Measurements from ENCODE around the gene PGR. TPM values are rescaled to one million over a fixed set of nuclear protein-coding genes. Genes with fewer than 3 reads are reported as not detected.
"Not testable (repeated sequence)": the region's sequence is repeated elsewhere in the genome, so short reads cannot be mapped to it uniquely, and the experiment has no call there.

Gene PGR
- total RNA-seq, 1 donor from 2014 or later: not detected

DNA sequence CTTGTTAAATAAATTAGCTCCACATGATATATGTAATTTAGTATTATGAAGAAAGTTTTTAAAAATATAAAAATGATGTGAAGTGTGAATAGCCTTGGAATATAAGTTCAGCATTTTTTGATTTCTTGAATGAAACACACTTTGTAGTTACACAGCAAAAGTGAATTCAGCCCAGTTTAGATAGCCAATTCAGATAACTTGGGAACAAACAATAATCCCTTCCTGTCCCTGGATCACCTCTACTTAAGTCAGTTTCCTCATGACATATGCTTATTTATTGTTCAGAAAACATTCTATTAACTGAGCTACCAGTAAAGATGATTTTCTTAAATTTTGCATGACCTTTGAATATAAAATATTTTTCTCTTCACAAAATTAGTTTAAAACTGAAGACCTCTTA is 107.4 kb downstream of the PGR start:
- no peaks in the 10 kb centered on the region for H3K36me3 Mint-ChIP-seq (ENCODE audit: low read depth, unreplicated experiment)
- no peak overlapping the region for H3K4me3 Mint-ChIP-seq (ENCODE audit: unreplicated experiment)
- no peak overlapping the region for H3K27ac Mint-ChIP-seq (ENCODE audit: unreplicated experiment)
- no peaks in the 10 kb centered on the region for H3K27me3 Mint-ChIP-seq (ENCODE audit: unreplicated experiment)
- H3K4me1 Mint-ChIP-seq (ENCODE audit: unreplicated experiment): no peaks in the 10 kb centered on the region
- TF ChIP-seq, protein P1, sequence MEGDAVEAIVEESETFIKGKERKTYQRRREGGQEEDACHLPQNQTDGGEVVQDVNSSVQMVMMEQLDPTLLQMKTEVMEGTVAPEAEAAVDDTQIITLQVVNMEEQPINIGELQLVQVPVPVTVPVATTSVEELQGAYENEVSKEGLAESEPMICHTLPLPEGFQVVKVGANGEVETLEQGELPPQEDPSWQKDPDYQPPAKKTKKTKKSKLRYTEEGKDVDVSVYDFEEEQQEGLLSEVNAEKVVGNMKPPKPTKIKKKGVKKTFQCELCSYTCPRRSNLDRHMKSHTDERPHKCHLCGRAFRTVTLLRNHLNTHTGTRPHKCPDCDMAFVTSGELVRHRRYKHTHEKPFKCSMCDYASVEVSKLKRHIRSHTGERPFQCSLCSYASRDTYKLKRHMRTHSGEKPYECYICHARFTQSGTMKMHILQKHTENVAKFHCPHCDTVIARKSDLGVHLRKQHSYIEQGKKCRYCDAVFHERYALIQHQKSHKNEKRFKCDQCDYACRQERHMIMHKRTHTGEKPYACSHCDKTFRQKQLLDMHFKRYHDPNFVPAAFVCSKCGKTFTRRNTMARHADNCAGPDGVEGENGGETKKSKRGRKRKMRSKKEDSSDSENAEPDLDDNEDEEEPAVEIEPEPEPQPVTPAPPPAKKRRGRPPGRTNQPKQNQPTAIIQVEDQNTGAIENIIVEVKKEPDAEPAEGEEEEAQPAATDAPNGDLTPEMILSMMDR (IDR thresholded peaks at IDR 0.05; ENCODE audit: unreplicated experiment): no peak
- no peaks in the 10 kb centered on the region for H3K9me3 Mint-ChIP-seq (ENCODE audit: unreplicated experiment)
- DNase-seq (ENCODE audit: low spot score): no peak

DNA sequence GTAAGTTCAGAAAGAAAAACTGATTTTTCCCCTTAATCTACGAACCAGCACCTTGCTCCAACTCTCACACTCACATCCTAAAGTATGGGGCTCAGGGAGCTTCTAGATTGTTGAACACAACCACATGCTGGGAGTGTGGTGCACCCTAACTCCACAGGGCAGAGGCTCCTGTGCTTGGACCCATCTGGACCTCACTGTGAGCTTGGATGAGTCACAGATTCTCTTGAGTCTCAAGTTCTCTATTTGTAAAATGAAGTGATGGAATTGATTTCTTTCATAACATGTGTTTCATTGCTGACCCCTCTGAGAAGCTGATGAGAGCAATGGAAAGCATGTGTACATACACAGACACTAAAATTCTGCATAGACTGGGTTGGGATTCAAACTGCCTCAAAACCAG is 109.7 kb downstream of the PGR start:
- no peak overlapping the region for H3K27ac Mint-ChIP-seq (ENCODE audit: unreplicated experiment)

DNA sequence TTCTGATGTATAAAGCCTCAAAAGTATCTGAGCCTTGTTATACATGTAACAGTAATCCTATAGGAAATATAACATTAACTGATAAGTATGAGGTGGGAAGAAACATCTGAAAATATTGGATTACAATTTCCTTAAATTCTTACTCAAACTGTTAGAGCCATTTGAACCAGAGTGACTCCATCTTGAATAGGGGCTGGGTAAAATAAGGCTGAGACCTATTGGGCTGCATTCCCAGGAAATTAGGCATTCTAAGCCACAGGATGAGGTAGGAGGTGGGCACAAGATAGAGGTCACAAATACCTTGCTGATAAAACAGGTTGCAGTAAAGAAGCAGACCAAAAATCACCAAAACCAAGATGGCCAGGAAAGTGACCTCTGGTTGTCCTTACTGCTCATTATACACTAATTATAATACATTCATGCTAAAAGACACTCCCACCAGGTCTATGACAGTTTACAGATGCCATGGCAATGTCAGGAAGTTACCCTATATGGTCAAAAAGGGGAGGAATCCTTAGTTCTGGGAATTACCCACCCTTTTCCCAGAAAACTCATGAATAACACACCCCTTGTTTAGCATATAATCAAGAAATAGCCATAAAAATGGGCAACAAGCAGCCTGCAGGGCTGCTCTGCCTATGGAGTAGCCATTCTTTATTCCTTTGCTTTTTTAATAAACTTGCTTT is 114.9 kb downstream of the PGR start:
- no peaks in the 10 kb centered on the region for H3K9me3 Mint-ChIP-seq (ENCODE audit: unreplicated experiment)
- H3K27me3 Mint-ChIP-seq (ENCODE audit: unreplicated experiment): peaks cover 3% of the 10 kb centered on the region
- no peak overlapping the region for H3K4me3 Mint-ChIP-seq (ENCODE audit: unreplicated experiment)
- no peak for DNase-seq (ENCODE audit: low spot score)
- peaks cover 5% of the 10 kb centered on the region for H3K4me1 Mint-ChIP-seq (ENCODE audit: unreplicated experiment)
- TF ChIP-seq, protein P1 (IDR thresholded peaks at IDR 0.05; ENCODE audit: unreplicated experiment): no peak
- no peaks in the 10 kb centered on the region for H3K36me3 Mint-ChIP-seq (ENCODE audit: low read depth, unreplicated experiment)
- no peak overlapping the region for H3K27ac Mint-ChIP-seq (ENCODE audit: unreplicated experiment)

More for the DNA sequence above, 109.7 kb downstream of the PGR start:
- TF ChIP-seq, protein P1 (IDR thresholded peaks at IDR 0.05; ENCODE audit: unreplicated experiment): no peak
- no peaks in the 10 kb centered on the region for H3K9me3 Mint-ChIP-seq (ENCODE audit: unreplicated experiment)
- H3K36me3 Mint-ChIP-seq (ENCODE audit: low read depth, unreplicated experiment): no peaks in the 10 kb centered on the region
- no peak overlapping the region for H3K4me3 Mint-ChIP-seq (ENCODE audit: unreplicated experiment)
- no peaks in the 10 kb centered on the region for H3K4me1 Mint-ChIP-seq (ENCODE audit: unreplicated experiment)
- no peak for DNase-seq (ENCODE audit: low spot score)
- H3K27me3 Mint-ChIP-seq (ENCODE audit: unreplicated experiment): no peaks in the 10 kb centered on the region

DNA sequence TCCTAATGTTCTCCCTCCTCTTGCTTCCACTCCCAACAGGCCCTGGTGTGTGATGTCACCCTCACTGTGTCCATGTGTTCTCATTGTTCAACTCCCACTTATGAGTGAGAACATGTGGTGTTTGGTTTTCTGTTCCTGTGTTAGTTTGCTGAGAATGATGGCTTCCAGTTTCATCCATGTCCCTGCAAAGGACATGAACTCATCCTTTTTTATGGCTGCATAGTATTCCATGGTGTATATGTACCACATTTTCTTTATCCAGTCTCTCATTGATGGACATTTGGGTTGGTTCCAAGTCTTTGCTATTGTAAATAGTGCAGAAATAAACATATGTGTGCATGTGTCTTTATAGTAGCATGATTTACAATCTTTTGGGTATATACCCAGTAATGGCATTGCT is 115.9 kb downstream of the PGR start:
- H3K4me1 Mint-ChIP-seq (ENCODE audit: unreplicated experiment); H3K9me3 Mint-ChIP-seq (ENCODE audit: unreplicated experiment); H3K4me3 Mint-ChIP-seq (ENCODE audit: unreplicated experiment); DNase-seq (ENCODE audit: low spot score); H3K27me3 Mint-ChIP-seq (ENCODE audit: unreplicated experiment); H3K36me3 Mint-ChIP-seq (ENCODE audit: low read depth, unreplicated experiment); H3K27ac Mint-ChIP-seq (ENCODE audit: unreplicated experiment): not testable (repeated sequence)

DNA sequence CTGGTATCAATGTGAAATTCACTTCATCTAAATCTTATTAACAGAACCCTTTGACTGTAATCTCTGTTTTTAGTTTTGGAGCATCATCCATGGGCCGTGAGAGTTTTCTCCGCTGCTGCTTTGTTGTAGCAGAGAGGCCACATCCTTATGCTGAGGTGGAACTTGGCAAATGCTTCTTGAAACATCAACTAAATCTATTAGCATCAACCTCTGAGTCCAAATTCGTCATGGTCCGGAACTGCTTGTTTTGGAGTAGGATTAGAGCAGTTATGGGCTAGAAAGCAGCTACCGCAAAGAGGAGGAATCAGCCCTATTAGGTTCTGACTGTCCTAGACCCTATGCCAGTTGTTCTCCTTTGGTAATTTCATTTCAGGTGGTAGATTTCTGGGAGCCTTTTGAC is 117.7 kb downstream of the PGR start:
- Mint-ChIP-seq H3K27ac (ENCODE audit: unreplicated experiment) (no peak overlapping the region), H3K36me3 (ENCODE audit: low read depth, unreplicated experiment) (no peaks in the 10 kb centered on the region), H3K4me3 (ENCODE audit: unreplicated experiment) (no peak overlapping the region), H3K27me3 (ENCODE audit: unreplicated experiment) (peaks cover 3% of the 10 kb centered on the region), H3K9me3 (ENCODE audit: unreplicated experiment) (no peaks in the 10 kb centered on the region), H3K4me1 (ENCODE audit: unreplicated experiment) (peaks cover 5% of the 10 kb centered on the region)
- no peak for DNase-seq (ENCODE audit: low spot score)
- TF ChIP-seq, protein P1 (IDR thresholded peaks at IDR 0.05; ENCODE audit: unreplicated experiment): no peak

Measured in endothelial cell (in vitro differentiated cells).